Stimulated activated naive CD4-positive, alpha-beta T cell treated with Interleukin-2 at 50 U/mL for 16 hours (primary cell): ENCODE measurements around the gene CMIP.

Source experiments
- DNase-seq: peaks from one replicate; lab custom pipeline; 2025; lab: John Stamatoyannopoulos, UW

The CMIP gene

DNA sequence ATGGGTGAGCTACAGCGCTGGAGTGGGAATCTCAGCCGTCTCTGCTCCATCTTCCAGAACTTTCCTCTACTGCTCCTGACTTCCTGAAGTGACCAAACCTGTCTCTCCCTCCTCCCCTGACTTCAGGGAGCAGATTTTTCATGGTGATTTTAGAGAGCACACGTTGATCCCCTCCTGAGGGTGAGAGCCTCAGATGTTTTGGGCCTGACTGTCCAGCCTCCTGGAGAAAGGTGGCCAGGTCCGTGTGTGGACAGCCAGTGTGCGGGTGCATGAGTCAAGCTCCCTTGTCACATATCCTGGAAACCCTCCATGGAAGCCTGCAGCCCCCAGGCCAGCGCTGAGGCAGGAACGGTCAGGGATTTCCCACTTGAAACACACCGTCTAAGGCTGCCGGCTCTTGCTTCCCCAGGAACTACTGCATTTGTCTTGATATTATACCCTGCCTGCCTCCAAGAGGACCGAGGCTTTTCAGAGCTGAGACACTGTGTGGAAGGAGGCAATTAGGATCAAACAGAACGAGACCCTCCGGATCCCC lies 143.1 kb downstream of the CMIP start:
- no peak for DNase-seq

DNA sequence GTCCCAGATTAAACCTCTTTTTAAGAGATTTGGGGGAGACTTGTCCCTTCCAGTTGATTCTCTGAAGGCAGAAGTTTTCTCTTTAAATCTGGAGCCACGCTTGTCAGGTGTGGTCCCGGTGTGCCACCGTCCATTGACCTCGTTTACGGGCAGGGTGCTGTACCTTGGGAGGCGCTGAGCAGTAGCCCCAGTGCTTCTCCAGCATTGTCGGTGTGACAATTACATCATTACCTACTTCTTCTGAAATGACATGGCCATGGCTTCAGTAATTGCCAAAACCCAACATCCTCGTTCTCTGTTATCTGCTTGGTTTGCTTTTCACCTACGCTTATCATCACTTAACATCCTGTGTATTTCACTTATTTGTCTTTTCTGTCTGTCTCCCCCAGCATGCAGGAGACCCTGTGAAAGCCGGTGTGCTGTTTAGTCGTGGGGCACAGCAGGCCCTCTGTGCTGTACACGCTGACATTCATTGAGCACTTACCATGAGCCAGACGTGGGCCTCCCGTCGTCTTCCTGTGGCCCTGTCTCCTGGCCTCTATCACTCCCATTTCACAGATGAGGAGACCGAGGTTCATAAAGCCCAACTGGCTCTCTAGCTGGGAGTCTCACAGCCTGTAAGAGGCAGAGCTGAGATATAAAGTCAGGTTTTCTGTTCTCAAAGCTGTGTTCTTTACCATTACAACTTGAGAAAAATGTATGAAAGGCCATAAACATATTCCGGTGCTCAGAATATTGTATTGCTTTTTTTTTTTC lies 143.9 kb downstream of the CMIP start:
- no peak for DNase-seq

DNA sequence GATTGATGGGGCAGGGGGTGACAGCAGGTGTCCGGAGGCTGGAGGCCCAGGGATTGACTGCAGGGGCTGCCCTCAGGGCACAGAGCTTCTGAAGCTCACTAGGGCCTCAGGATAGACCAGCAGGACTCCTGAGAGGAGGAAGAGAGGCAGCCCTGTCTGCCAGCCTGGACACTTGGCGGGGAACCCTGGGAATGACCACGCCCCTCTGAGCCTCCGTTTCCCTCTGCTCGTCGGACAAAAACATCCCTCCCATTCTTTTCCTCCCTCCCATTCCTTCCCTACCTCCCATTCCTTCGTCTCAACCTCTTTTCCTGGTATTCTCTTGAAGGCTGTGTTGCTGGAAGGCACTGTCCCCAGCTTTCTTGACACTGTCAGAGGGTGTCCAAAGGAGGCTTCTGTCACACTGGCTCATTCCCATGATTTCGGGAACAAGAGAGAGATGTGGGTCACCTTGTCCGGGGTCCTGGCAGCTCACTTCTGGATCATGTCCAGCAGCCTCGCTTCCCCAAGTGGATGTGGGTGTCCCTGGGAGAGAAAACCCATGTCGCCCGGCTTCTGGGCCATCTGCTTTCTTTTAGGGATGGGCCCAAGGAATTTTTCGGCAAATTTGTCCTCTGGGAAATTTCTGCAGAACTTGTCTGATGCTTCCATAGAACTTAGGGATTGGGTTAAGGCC lies 145.5 kb downstream of the CMIP start:
- DNase-seq, result no peak

DNA sequence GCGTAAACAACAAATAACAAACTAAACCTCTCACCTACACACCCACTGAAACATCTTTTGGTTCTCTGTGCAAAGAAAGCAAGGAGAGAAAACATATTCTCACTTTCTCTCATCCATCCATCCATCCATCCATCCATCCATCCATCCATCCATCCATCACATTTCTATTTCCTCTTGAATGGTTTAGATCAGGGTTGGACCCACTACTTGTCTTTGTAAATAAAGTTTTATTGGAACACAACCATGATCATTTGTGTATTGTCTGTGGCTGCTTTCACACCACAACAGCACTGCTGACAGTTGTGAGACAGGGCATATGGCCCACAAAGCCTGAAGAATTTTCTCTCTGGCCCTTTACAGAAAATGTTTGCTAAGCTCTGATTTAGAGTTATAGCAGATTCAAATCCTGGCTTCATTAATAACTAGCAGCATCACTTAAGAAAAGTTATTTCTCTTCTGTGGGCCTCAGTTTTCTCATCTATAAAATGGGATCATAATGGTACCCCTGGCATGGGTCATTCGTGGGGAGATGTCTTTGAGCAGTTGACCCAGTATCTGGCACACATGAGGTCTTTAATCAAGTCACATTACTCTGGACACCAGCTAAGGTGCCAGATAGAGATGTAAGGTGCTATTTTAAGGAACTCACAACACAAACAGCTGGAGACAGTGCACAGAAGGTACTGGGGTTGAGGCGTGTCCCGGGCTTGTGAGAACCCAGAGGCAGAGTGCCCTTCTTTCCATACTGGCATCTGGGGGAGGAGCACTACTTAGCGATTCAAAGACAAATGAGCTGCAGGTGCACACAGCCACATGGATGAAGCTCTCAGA lies 146.3 kb downstream of the CMIP start:
- no peak for DNase-seq

DNA sequence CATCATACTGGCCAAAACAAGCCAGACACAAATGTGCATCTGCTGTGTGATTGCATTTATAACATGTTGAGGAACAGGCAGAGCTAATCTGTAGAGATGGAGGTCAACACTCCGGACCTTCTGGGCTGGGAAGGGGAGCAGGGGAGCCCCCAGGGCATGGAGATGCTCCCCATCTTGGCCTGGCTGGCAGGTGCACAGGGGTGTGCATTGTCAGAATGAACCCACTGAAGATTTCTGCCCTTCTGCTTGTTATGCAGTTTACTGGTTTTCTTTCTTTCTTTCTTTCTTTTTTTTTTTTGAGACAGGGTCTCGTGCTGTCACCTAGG lies 146.9 kb downstream of the CMIP start:
- no peak for DNase-seq

DNA sequence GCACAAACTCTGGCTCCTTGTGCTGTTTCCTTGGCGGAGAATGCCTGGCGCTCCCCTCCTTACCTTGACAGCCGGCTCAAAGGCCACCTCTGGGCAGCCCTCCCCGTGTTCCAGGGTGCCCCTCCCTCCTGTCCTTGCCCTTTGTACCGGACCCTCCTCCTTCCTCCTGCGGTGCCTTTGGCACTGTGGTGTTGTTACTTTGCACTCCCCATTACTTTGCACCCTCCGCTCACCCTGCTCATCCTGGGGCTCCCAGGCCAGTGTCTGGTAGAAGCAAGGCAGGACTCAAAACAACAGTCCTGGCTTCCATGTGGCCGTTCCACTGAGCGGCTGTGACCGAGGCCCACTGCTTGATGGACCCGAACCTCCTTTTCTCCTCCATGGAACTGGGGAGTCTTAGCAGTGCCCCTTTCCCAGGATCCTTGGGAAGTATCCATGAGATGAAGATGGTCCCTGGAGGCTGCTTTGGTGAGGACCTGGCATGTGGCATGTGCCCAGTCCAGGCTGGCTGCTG lies 147.8 kb downstream of the CMIP start:
- DNase-seq, result no peak

DNA sequence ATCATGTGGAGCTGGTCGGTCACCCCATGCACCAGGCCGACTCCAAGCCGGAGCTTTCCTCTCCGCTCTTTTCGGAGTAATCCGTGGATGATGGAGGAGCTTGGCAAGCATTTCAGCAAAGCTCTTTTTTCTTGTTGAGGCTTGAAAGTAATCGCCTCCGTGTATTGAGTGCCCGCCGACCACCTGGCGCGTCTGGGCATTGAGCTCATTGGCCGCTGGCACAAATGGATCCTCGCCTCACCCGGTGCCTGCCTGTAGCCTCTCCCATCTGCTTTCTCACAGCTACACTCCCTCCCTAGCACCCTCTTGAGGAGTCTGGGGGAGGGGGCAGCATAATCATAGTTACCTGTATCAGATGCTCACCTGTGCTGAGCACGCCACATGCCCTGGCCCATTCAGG lies 148.9 kb downstream of the CMIP start:
- DNase-seq, result no peak

DNA sequence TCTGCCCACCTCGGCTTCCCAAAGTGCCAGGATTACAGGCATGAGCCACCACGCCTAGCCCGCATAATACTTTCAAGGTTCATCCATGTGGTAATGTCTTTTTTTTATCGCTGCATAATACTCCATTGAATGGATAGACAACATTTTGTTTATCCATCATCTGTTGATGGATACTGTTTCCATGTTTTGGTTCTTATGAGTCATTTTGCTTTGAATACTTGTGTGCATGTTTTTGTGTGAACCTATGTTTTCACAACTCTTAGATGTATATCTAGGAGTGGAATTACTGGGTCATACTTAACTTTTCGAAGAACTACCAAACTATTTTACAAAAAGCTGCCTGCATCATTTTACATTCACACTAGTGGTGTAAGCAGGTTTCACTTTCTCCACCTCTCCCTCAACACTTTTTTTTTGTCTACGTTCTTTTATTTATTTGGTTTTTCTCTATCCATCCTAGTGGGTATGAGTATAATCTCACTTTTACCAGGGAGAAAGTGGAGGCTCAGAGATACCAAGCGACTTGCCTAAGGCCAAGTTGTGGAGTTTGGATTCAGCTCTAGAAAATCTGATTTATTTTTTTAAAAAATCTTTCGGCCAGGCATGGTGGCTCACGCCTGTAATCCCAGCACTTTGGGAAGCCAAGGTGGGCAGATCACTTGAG lies 151.2 kb downstream of the CMIP start:
- no peak for DNase-seq

DNA sequence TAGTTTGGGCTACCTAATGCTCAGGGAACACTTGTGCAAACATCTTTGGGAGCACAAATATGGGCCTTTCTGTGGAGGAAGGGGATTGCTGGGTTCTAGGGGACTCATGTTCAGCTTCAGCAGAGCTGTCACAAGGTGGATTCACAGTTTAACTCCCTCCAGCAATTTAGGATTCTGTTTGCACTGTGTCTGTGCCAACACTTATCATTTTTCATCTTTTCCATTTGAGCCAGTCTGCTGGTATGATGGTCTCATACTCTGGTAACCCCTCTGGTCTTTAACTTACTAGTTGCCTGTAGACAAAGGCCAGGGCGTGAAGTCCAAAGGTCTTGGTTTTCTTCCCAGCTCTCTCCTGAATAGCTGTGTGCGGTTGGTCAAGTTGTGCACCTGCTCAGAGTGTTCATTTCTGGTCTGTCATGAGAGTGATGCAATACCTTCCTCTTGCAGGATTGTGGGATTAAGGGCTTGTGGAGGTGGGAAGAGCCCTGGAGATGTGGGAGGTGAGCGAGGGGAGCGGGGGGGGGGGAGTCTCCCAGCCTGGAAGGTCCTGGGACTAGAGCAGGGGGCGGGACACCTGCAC lies 152.6 kb downstream of the CMIP start:
- no peak for DNase-seq

DNA sequence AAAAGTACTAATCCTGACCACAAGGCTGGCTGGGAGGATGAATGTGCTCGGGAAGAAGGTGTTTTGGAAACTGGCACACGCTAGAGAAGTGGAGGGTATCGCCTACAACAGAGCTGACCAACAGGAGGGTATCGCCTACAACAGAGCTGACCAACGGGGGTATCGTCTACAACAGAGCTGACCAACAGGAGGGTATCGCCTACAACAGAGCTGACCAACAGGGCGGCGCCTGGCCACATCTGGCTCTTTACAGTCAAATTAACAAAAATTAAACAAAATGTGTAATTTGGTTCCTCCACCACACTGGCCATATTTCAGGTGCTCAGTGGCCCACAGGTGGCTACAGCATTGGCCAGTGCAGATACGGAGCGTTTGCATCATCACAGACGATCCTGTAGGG lies 153.5 kb downstream of the CMIP start:
- no peak for DNase-seq

DNA sequence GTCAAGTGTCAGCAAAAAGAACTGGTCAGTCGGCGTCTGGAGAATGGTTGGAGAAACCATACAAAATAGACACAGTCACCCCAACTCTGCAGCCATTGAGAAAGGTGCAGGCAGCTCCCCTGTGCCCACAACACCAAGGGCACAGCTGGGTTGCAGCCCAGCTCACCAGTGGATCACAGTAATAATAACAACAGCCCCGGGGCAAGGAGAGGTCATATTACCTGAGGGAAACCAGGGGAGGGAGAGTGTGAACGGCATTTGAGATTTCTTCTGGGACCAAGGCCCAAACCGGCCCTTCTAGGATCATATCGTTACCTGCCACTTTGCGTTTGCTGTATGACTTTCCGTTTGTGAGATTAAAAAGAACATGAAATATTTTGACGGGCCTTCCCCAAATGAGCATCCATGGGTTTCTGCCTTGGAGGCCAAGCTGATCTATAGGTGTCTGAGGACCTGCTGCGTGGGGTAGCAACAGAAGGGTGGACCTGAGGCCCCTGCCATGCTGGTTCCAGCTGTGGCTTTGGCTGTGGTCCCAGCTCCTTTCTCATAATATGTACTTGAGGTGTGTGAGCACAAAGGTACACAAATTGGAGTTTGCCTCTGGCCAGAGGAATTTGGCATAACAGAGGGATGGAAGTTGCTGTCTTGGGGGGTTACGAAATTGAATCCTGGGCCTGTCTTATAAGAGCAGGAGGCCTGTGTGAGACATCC lies 154.6 kb downstream of the CMIP start:
- DNase-seq, result no peak

DNA sequence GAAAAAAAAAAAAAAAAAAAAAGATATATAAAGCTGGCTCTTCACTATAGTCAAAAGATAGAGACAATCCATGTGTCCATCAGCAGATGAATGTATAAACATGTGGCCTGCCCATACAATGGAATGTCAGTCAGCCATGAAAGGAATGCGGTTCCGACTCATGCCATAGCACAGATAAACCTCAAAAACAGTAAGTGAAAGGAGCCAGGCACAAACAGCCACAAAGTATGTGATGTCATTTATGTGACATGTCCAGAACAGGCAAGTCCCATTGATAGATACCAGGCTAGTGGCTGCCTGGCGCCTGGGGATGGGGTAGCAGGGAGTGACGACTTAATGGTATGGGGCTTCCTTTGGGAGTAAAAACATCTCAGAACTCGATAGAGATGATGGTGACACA lies 155.7 kb downstream of the CMIP start:
- no peak for DNase-seq

DNA sequence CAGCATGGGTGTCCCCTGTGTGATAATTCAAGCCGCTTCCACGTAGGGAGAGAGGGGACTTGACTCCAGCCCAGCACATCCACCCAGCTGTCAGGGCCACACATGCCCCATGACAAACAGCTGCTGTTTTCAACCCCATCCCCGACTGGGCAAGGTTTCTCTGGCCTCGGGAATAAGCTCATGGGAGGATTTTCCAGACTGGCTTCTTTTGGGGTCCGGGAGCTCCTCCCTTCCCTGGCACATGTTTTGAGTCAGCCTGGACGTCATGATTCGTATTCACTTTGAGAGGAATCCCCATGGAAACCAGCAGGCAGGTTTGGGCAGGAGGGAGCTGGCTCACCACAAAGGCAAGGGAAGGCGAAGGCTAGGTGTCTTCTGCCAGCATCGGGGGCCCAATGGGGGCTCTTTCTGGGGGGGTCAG lies 156.4 kb downstream of the CMIP start:
- no peak for DNase-seq

DNA sequence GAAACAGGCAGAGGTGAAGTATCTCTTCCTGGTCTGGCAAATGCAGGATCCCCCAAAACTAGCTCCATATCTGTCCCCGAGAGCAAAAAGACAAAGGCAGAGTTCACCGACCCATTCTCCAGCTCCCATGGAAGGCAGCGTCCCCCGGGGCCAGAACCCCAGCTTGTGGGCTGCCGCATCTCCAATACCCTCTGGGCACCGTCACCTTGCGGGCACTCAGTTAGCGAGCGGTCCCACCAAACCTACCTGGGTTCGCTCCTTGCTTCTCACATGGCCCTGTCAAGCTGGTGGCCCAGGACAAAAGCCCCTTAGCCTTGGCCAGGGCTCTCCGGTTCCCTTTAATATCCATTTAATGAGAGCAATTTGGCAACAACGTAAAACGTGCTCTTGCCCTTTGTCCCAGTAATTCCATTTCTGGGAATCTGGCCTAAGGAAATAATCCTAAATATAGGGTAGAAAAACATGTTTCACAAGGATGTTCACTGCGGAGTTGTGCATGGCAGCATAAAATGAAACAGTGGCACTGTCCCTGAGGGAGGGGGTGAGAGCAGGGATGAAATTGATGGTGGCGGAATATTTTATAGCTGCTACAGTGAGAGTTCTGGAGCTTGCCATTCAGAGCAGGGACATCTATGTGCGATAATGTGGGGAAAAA lies 157.1 kb downstream of the CMIP start:
- DNase-seq, result no peak

DNA sequence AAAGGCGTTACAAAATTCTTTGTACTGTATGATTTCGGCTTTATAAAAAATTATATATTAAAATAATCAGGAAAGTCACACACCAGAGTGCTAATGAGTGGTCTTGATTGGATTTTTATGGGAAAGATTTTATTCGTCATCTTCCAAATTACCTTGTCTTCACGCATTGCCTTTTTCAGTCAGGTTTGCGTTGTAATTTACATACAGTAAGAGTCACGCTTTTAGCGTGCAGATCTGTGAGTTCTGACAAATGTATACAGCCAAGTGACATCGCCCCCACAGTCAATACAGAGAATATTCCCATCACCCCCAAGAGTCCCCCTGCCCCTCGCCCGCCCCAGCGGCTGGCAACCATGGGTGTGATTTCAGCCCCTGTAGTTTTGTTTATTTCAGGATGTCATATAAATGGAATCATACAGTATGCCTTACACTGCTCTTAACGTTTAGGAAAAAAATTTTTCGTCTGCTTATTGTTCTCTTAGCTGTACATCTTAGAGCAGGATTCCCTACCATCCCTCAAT lies 157.7 kb downstream of the CMIP start:
- no peak for DNase-seq

DNA sequence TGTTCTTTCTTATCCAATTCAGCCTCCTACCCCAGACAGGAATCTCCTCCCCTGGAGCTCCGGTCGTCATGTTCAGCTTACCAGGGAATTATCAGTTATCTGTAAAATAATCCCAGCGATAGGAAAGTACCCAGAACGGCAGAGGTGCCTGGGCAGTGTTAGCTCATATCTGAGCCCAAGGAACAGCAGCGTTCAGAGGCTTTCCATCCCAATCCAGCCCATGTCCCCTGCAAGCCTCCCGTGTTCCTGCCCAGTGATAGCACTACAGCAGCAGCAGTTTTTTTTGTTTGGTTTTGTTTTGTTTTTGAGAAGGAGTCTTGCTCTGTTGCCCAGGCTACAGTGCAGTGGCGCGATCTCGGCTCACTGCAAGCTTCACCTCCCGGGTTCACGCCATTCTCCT lies 158.2 kb downstream of the CMIP start:
- DNase-seq, result no peak

DNA sequence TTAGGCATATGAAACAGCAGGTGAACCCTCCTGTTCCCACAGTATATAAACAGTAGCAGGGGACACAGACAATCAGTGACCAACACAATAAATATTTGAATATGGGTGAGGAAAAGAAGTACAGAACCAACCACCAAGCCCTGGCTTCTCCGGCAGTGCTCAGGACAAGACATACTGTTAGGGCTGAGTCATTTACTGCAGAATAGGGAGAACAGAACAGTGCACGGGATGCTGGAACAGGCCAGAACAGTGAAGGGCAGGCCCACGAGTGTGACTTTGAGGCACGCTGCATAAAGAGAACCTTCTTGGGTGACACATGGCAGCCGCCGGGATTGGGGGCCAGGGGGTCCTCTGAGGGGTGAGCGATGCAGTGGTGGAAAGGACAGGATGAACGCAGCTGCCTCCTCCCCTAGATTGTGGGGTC lies 160.4 kb downstream of the CMIP start:
- DNase-seq, result no peak

DNA sequence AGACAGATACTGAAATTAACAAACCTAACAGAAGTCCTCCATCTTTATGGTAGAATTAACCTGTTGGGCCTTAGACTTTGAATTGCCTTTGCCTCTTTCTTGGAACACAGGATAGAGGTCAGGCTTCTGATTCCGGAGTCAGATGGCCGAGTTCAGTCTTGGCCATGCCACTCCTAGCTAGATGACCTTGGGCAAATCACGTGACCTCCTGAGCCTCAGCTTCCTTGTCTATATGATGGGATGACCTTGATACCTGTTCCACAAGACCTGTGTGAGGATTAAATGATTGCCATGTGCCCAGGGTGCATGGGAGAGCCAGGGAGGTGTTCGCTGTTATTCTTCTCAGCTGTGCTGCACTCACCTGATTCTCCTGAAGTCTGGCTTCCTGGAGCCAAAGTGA lies 161.4 kb downstream of the CMIP start:
- DNase-seq, result no peak

DNA sequence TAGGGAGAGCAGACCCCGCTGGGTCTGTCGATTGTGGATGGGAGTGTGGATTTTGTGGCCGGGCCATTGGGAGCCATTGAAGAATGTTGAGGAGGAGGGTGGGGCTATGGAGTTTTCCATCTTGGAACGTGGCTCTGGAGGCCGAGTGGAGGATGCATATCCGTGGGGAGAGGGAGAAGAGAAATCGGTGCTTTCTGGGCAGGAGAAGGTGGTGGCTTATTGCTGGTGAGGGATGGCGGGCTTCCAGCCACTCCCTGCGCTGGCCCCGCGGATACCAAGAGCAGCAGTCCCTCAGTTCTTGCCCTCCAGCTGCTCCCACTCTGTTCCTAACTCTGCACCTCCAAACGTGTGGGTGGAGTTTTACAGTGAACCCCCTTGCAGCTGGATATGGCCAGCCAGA lies 162.4 kb downstream of the CMIP start:
- no peak for DNase-seq

DNA sequence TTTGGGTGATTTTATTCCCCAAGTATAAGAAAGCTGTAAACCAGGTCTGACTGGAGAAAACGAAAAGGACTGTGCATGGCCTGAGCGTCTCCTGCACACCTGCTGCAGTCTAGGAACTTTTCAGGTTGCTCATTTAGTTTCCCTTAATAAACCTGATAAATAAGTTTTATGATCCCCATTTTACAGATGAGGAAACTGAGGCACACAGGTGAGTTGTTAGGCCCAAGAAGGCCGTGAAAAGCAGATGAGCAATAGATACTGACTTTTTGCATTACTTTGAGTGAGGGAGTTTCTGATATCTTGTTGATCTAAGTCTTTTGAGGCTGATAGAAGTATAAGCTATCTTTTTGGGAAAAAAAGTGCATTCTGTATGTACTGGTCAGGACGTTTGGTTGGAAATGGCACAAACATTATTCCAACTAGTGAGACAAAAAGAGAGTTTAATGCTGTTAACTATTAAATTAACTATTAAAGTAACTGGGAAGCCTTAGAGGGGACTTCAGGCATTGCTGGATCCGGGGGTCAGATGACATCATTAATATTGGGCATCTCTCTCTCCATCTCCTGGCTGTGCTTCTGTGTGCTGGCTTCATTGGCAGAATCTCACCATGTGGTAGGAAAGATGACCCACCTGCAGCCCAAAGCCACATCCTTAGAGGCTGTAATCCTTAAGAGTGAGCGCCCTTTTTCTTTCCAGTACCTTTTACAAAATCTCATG lies 163.4 kb downstream of the CMIP start:
- no peak for DNase-seq
